NCI-H510A treated with DMSO at 0.1 percent for 48 hours (cell line): ENCODE results near the gene HMG20A.
"Not testable (repeated sequence)": the region's sequence is repeated elsewhere in the genome, so short reads cannot be mapped to it uniquely, and the experiment has no call there.

ENCODE experiments used
- DNase-seq: peaks from one replicate; lab custom pipeline; 2025; lab: John Stamatoyannopoulos, UW

Gene HMG20A

GRCh38 chr15:77420610-77421369 is at the start of gene HMG20A:
Gene HMG20A (plus strand): TSS chr15:77420888. CDS start chr15:77458408, 37,520 bp downstream.
- peak; percentile 61 for DNase-seq

- DNase-seq, result no peak
Measured at GRCh38 chr15:77371850-77372563, 48.7 kb upstream of the HMG20A start.

GRCh38 chr15:77373441-77373840 is 47.2 kb upstream of the HMG20A start:
- DNase-seq, result no peak

- DNase-seq, result no peak
Measured at GRCh38 chr15:77375133-77375532, 45.6 kb upstream of the HMG20A start.

- peak; percentile 3 for DNase-seq
Measured at GRCh38 chr15:77376770-77377169, 43.9 kb upstream of the HMG20A start.

- no peak for DNase-seq
Measured at GRCh38 chr15:77380033-77380432, 40.7 kb upstream of the HMG20A start.

- DNase-seq, result no peak
Measured at GRCh38 chr15:77384086-77384485, 36.6 kb upstream of the HMG20A start.

GRCh38 chr15:77384589-77385359 is 35.9 kb upstream of the HMG20A start:
- DNase-seq, result no peak

GRCh38 chr15:77386626-77387025 is 34.1 kb upstream of the HMG20A start:
- no peak for DNase-seq

- DNase-seq, result no peak
Measured at GRCh38 chr15:77387365-77388105, 33.2 kb upstream of the HMG20A start.

GRCh38 chr15:77391372-77391951 is 29.2 kb upstream of the HMG20A start:
- DNase-seq, result no peak

GRCh38 chr15:77392762-77393470 is 27.8 kb upstream of the HMG20A start:
- no peak for DNase-seq

- no peak for DNase-seq
Measured at GRCh38 chr15:77393471-77393840, 27.2 kb upstream of the HMG20A start.

- DNase-seq, result no peak
Measured at GRCh38 chr15:77395013-77395774, 25.5 kb upstream of the HMG20A start.

GRCh38 chr15:77396692-77397091 is 24.0 kb upstream of the HMG20A start:
- DNase-seq, result no peak

GRCh38 chr15:77398927-77399326 is 21.8 kb upstream of the HMG20A start:
- DNase-seq, result no peak

GRCh38 chr15:77400258-77400657 is 20.4 kb upstream of the HMG20A start:
- DNase-seq, result no peak

GRCh38 chr15:77402740-77403379 is 17.8 kb upstream of the HMG20A start:
- DNase-seq, result no peak

- not testable (repeated sequence) for DNase-seq
Measured at GRCh38 chr15:77406173-77406759, 14.4 kb upstream of the HMG20A start.
